Measurements from ENCODE around the gene UBN1.

Gene UBN1

DNA sequence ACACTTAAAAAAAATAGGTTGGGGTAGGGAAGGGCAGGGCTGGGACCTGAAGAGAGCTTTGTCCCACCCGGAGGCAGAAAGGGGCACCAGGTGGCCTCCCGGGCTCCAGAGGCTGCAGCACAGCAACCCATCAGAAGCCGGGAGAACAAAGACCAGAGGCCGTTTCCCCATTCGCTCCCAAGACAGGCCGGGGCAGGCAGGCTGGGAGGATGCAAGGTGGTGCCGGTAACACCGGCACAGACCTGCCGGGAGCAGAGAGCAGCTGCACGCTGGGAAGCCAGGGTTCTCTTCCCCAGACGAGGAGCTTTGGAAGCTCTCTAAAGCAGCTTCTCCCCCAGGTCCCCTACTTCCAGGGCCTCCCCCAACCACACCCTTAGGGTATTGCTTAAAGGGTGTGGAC, 84.1 kb downstream of the UBN1 start:
- no peaks in the 10 kb centered on the region for H3K36me3 ChIP-seq
- no peaks in the 10 kb centered on the region for H3K27me3 ChIP-seq (ENCODE audit: insufficient read depth, low read depth, severe bottlenecking)
- no peak overlapping the region for H3K27ac ChIP-seq
- no peak overlapping the region for H3K4me3 ChIP-seq (ENCODE audit: low read depth, low read length)
- H3K9me3 ChIP-seq (ENCODE audit: severe bottlenecking), result peaks cover 14% of the 10 kb centered on the region
- TF ChIP-seq, protein P1, sequence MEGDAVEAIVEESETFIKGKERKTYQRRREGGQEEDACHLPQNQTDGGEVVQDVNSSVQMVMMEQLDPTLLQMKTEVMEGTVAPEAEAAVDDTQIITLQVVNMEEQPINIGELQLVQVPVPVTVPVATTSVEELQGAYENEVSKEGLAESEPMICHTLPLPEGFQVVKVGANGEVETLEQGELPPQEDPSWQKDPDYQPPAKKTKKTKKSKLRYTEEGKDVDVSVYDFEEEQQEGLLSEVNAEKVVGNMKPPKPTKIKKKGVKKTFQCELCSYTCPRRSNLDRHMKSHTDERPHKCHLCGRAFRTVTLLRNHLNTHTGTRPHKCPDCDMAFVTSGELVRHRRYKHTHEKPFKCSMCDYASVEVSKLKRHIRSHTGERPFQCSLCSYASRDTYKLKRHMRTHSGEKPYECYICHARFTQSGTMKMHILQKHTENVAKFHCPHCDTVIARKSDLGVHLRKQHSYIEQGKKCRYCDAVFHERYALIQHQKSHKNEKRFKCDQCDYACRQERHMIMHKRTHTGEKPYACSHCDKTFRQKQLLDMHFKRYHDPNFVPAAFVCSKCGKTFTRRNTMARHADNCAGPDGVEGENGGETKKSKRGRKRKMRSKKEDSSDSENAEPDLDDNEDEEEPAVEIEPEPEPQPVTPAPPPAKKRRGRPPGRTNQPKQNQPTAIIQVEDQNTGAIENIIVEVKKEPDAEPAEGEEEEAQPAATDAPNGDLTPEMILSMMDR (IDR thresholded peaks at IDR 0.05; ENCODE audit: low read depth, low read length), result no peak
- DNase-seq, result no peak
